Activated CD8-positive, alpha-beta T cell treated with anti-CD3 and anti-CD28 coated beads for 36 hours (primary cell): Measurements from ENCODE around the gene ZFAND5. TPM values are rescaled to one million over a fixed set of nuclear protein-coding genes. Genes with fewer than 3 reads are reported as not detected.

ENCODE experiments used
- ATAC-seq: fragments of 200-7000 bp; cut with Tn5 transposase; one replicate; pipeline ENCODE4 v1.10.0; 2021; ENCODE audit warnings: mild to moderate bottlenecking, moderate library complexity
- CTCF ChIA-PET: fragments of 350-600 bp; sonication (Branson Sonifier 250); formaldehyde crosslinking; loops from one replicate; lab custom pipeline; 2021; ENCODE audit warnings: antibody characterized with exemption; lab: Charles Lee
- POLR2A ChIA-PET: fragments of 350-600 bp; sonication (Branson Sonifier 250); formaldehyde crosslinking; loops from one replicate; lab custom pipeline; 2021; ENCODE audit warnings: antibody characterized with exemption; lab: Charles Lee
- DNase-seq: peaks from one replicate; pipeline ENCODE4 v3.0.0-alpha.2; 2020
- H3K27ac Mint-ChIP-seq: one replicate; pipeline ENCODE4 v1.8.0; 2021; ENCODE audit warnings: mild to moderate bottlenecking, mixed read lengths
- H3K27me3 Mint-ChIP-seq: one replicate; pipeline ENCODE4 v1.8.0; 2021; ENCODE audit warnings: mixed read lengths
- H3K36me3 Mint-ChIP-seq: one replicate; pipeline ENCODE4 v1.8.0; 2021; ENCODE audit warnings: low read depth, mixed read lengths
- H3K4me1 Mint-ChIP-seq: one replicate; pipeline ENCODE4 v1.8.0; 2021; ENCODE audit warnings: low read depth, mixed read lengths
- H3K4me3 Mint-ChIP-seq: one replicate; pipeline ENCODE4 v1.8.0; 2021; ENCODE audit warnings: mild to moderate bottlenecking, moderate library complexity, mixed read lengths
- H3K9me3 Mint-ChIP-seq: one replicate; pipeline ENCODE4 v1.8.0; 2021; ENCODE audit warnings: mixed read lengths
- intact Hi-C: fragments of 100-400 bp; cut with micrococcal nuclease; formaldehyde crosslinking; loops from one replicate; pipeline ENCODE4 v1.10.0; 2022
- total RNA-seq, 2 experiments: library from RNA; stranded (reverse); gene quantifications; one replicate each; pipeline ENCODE4 v1.2.3, GENCODE V29; 2021
- TF ChIP-seq, protein P1 (sequence below): fragments of 200-600 bp; IDR thresholded peaks from one replicate; pipeline ENCODE4 v1.8.0; 2022; ENCODE audit warnings: antibody characterized with exemption, mild to moderate bottlenecking

The ZFAND5 gene
- total RNA-seq, 2 experiments from 2014 or later: 79.4 to 88.9 TPM

DNA sequence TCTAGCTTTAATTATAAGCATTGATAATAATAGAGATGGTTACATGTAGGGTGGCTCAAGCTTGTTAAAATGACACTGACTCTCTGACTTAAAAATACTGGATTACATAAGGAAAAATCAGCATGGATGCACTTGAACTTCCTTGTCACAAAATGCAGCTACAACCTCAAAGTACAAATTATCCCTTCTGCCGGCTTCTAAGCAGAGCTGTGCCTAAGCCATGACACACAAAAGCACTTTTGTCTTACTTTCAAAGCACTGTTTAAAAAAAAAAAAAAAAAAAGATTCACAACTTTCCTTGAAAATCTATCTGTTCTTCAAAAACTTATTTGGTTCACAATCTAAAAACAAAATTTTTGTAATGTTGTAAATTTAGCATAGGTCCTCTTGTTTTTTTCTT, 36.4 kb upstream of the ZFAND5 start:
- POLR2A ChIA-PET: no interaction called here

DNA sequence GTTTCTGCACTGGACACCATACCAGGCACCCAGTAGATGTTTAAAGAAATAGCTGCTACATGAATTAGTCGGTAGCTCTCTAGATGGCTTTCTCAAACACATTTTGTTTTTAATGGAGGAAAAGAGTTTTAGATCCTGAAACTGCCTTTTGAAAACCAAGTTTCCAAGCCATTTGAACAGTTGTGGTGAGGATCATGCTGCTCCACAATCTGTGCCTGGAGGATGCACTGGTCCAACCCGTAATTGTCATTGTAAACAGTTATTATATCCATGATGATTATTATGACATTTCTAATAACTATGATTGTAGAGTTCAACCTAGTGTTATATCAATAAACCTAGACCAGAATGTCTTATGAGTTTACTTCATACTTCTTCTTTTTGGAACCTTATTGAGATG, 35.9 kb upstream of the ZFAND5 start:
- Mint-ChIP-seq H3K4me1 (no peaks in the 10 kb centered on the region), H3K9me3 (no peaks in the 10 kb centered on the region), H3K27ac (no peak overlapping the region), H3K36me3 (no peaks in the 10 kb centered on the region), H3K27me3 (peaks cover 2% of the 10 kb centered on the region), H3K4me3 (no peak overlapping the region)
- ATAC-seq (no peak), DNase-seq (no peak)
- intact Hi-C loops: no loop called here
- ChIA-PET CTCF (no interaction called here), POLR2A (no interaction called here)
- TF ChIP-seq, protein P1, sequence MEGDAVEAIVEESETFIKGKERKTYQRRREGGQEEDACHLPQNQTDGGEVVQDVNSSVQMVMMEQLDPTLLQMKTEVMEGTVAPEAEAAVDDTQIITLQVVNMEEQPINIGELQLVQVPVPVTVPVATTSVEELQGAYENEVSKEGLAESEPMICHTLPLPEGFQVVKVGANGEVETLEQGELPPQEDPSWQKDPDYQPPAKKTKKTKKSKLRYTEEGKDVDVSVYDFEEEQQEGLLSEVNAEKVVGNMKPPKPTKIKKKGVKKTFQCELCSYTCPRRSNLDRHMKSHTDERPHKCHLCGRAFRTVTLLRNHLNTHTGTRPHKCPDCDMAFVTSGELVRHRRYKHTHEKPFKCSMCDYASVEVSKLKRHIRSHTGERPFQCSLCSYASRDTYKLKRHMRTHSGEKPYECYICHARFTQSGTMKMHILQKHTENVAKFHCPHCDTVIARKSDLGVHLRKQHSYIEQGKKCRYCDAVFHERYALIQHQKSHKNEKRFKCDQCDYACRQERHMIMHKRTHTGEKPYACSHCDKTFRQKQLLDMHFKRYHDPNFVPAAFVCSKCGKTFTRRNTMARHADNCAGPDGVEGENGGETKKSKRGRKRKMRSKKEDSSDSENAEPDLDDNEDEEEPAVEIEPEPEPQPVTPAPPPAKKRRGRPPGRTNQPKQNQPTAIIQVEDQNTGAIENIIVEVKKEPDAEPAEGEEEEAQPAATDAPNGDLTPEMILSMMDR: no peak

More for the DNA sequence above, 36.4 kb upstream of the ZFAND5 start:
- Mint-ChIP-seq H3K4me1 (no peaks in the 10 kb centered on the region), H3K27ac (no peak overlapping the region), H3K4me3 (no peak overlapping the region), H3K27me3 (no peaks in the 10 kb centered on the region), H3K36me3 (no peaks in the 10 kb centered on the region), H3K9me3 (no peaks in the 10 kb centered on the region)
- CTCF ChIA-PET: no interaction called here
- TF ChIP-seq, protein P1: no peak
- ATAC-seq (no peak), DNase-seq (no peak)
- intact Hi-C loops: no loop called here

DNA sequence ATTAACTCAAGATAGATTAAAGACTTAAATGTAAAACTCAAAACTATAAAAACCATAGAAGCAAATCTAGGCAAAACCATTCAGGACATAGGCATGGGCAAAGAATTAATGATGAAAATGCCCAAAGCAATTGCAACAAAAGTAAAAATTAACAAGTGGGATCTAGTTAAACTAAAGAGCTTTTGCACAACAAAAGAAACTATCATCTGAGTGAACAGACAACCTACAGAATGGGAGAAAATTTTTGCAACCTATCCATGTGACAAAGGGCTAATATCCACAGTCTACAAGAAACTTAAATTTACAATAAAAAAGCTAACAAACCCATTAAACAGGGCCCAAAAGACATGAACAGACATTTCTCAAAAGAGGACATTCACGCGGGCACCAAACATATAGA, 34.4 kb upstream of the ZFAND5 start:
- H3K4me3 Mint-ChIP-seq: no peak overlapping the region
- intact Hi-C loops: no loop called here
- ATAC-seq: no peak
- H3K27ac Mint-ChIP-seq: no peak overlapping the region
- no peaks in the 10 kb centered on the region for H3K9me3 Mint-ChIP-seq
- TF ChIP-seq, protein P1: no peak
- no peaks in the 10 kb centered on the region for H3K36me3 Mint-ChIP-seq
- DNase-seq: no peak
- ChIA-PET POLR2A (no interaction called here), CTCF (no interaction called here)
- H3K4me1 Mint-ChIP-seq: no peaks in the 10 kb centered on the region
- peaks cover 2% of the 10 kb centered on the region for H3K27me3 Mint-ChIP-seq

DNA sequence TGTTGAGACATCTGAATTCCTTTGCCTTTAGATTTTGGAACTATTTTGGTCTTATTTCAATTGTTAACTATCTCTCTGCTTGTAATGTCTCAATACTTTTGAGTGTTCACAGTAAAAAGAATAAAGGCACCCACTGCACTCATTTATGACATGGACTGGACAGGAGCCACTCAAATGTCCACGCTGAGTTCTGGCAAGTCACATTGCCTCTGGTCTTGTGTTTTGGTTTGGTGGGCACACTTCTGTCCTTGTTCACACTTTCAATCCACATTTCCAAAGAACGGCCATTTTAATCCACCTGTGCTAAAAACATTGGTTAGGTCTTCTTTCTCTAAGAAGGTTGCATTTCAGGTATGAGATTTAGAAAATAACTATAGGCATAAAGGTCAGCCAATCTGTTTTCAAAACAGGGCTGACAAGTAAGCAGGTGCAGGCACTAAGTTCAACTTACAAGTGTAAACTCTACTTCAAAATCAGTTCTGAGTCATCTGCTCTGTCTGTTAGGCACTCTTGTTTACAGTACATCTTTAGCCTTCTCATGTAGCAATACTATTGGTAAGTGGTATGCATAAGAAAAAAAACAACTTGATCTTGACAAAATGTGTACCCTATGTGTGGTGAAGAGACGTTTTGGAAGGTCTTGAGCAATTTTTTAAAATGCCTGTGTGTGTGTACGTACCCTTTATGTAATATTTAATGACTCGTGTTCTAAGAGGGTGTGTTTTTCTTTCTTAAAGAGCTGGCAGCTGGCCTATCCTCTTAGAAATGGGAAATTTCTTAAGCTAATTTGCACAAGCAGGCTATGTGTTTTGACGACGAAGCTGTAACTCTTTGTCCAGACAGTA, 31.5 kb upstream of the ZFAND5 start:
- intact Hi-C loops: no loop called here
- POLR2A ChIA-PET: interaction anchor here (0.8 kb wide), 1 partner anchor 491 kb away, joined by 3 read pairs; no protein-coding TSS in a partner anchor
- DNase-seq: no peak
- H3K27me3 Mint-ChIP-seq: peaks cover 3% of the 10 kb centered on the region
- CTCF ChIA-PET: interaction anchor here (0.6 kb wide), 1 partner anchor 123 kb away, joined by 3 read pairs; no protein-coding TSS in a partner anchor
- TF ChIP-seq, protein P1: no peak
- no peaks in the 10 kb centered on the region for H3K4me1 Mint-ChIP-seq
- no peak overlapping the region for H3K4me3 Mint-ChIP-seq
- H3K36me3 Mint-ChIP-seq: no peaks in the 10 kb centered on the region
- H3K27ac Mint-ChIP-seq: no peak overlapping the region
- H3K9me3 Mint-ChIP-seq: no peaks in the 10 kb centered on the region
- ATAC-seq: no peak

DNA sequence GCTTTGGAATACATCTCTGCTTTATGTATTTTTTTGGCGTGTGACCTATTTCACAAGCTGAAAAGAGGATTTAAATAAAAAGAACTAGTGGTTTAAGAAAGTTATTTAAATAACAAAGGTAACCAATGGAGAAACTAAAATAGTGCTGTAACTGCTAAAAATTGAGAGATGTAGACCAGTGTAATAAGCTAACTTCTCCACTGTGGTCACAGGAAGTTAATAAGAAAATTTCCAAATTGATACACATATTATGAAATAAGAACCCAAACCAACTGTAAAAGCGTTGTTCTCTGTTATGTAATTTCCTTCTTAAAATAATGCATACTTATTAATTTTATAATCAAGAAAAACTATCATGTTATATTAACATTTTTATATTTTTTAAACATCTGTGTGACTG, 29.1 kb upstream of the ZFAND5 start:
- ATAC-seq: no peak
- no peak for DNase-seq
- peaks cover 2% of the 10 kb centered on the region for H3K9me3 Mint-ChIP-seq
- no peak overlapping the region for H3K4me3 Mint-ChIP-seq
- H3K4me1 Mint-ChIP-seq: peaks cover 2% of the 10 kb centered on the region
- POLR2A ChIA-PET: no interaction called here
- CTCF ChIA-PET: interaction anchor here (0.9 kb wide), 1 partner anchor 21 kb away, joined by 3 read pairs; no protein-coding TSS in a partner anchor
- H3K36me3 Mint-ChIP-seq: no peaks in the 10 kb centered on the region
- peaks cover 3% of the 10 kb centered on the region for H3K27me3 Mint-ChIP-seq
- TF ChIP-seq, protein P1: no peak
- H3K27ac Mint-ChIP-seq: no peak overlapping the region
- intact Hi-C loops: no loop called here
